SK-N-SH treated with all-trans-retinoic acid at 6 μM for 48 hours (cell line): ENCODE measurements around the gene SLX4IP.

ENCODE experiments used
- ATAC-seq: fragments of 200-7000 bp; cut with Tn5 transposase; 3 replicates; pipeline ENCODE4 v1.9.1; 2020; ENCODE audit warnings: mild to moderate bottlenecking, moderate library complexity
- ARNTL ChIP-seq: fragments of 450-650 bp; formaldehyde crosslinking; IDR thresholded peaks from 2 replicates; pipeline ENCODE4 v1.5.0; 2020; ENCODE audit warnings: low read depth, mild to moderate bottlenecking, moderate library complexity, borderline replicate concordance
- BACH2 ChIP-seq: fragments of 250-450 bp; sonication (Bioruptor Pico); IDR thresholded peaks from 2 replicates; pipeline ENCODE4 v1.9.0; 2021; ENCODE audit warnings: mild to moderate bottlenecking, borderline replicate concordance
- CREB5 ChIP-seq: fragments of 250-450 bp; sonication (Bioruptor Pico); IDR thresholded peaks from 2 replicates; pipeline ENCODE4 v1.5.1; 2020; ENCODE audit warnings: low read depth, mild to moderate bottlenecking, moderate library complexity
- CSDC2 ChIP-seq: fragments of 250-450 bp; sonication (Bioruptor Pico); IDR thresholded peaks from 2 replicates; pipeline ENCODE4 v1.5.0; 2020; ENCODE audit warnings: mild to moderate bottlenecking, moderate library complexity
- CSRNP3 ChIP-seq: fragments of 250-450 bp; sonication (Bioruptor Pico); IDR thresholded peaks from 2 replicates; pipeline ENCODE4 v1.5.1; 2021; ENCODE audit warnings: mild to moderate bottlenecking, moderate library complexity
- ESRRG ChIP-seq: fragments of 250-450 bp; sonication (Bioruptor Pico); IDR thresholded peaks from 2 replicates; pipeline ENCODE4 v1.6.1; 2021; ENCODE audit warnings: mild to moderate bottlenecking
- GLIS3 ChIP-seq: fragments of 250-450 bp; sonication (Bioruptor Pico); IDR thresholded peaks from 2 replicates; pipeline ENCODE4 v1.5.0; 2020; ENCODE audit warnings: mild to moderate bottlenecking, moderate library complexity
- ISL1 ChIP-seq: fragments of 250-450 bp; sonication (Bioruptor Pico); IDR thresholded peaks from 2 replicates; pipeline ENCODE4 v2.1.2; 2022; ENCODE audit warnings: mild to moderate bottlenecking, moderate library complexity
- OSR1 ChIP-seq: fragments of 250-450 bp; sonication (Bioruptor Pico); IDR thresholded peaks from 2 replicates; pipeline ENCODE4 v1.8.0; 2022; ENCODE audit warnings: moderate library complexity, mild to moderate bottlenecking, inconsistent platforms
- PATZ1 ChIP-seq: fragments of 250-450 bp; sonication (Bioruptor Pico); IDR thresholded peaks from 2 replicates; pipeline ENCODE4 v1.8.0; 2020; ENCODE audit warnings: mild to moderate bottlenecking, moderate library complexity, borderline replicate concordance
- POU6F1 ChIP-seq: fragments of 250-450 bp; sonication (Bioruptor Pico); IDR thresholded peaks from 2 replicates; pipeline ENCODE4 v1.8.0; 2021; ENCODE audit warnings: low read depth, mild to moderate bottlenecking, moderate library complexity, borderline replicate concordance
- PPARA ChIP-seq: fragments of 250-450 bp; sonication (Bioruptor Pico); IDR thresholded peaks from 2 replicates; pipeline ENCODE4 v1.5.0; 2020; ENCODE audit warnings: mild to moderate bottlenecking, borderline replicate concordance
- SNAI2 ChIP-seq: fragments of 250-450 bp; sonication (Bioruptor Pico); IDR thresholded peaks from 2 replicates; pipeline ENCODE4 v1.5.0; 2020; ENCODE audit warnings: mild to moderate bottlenecking, moderate library complexity
- TCF4 ChIP-seq: fragments of 250-450 bp; sonication (Bioruptor Pico); IDR thresholded peaks from 2 replicates; pipeline ENCODE4 v1.8.0; 2021; ENCODE audit warnings: mild to moderate bottlenecking, moderate library complexity, borderline replicate concordance
- TOX ChIP-seq: fragments of 250-450 bp; sonication (Bioruptor Pico); IDR thresholded peaks from 2 replicates; pipeline ENCODE4 v1.8.0; 2021; ENCODE audit warnings: mild to moderate bottlenecking, moderate library complexity, borderline replicate concordance
- TSHZ2 ChIP-seq: fragments of 250-450 bp; sonication (Bioruptor Pico); IDR thresholded peaks from 2 replicates; pipeline ENCODE4 v1.5.0; 2020; ENCODE audit warnings: mild to moderate bottlenecking, moderate library complexity
- ZC3H10 ChIP-seq: fragments of 250-450 bp; sonication (Bioruptor Pico); IDR thresholded peaks from 2 replicates; pipeline ENCODE4 v1.5.1; 2021; ENCODE audit warnings: mild to moderate bottlenecking, moderate library complexity
- ZFP3 ChIP-seq: fragments of 250-450 bp; sonication (Bioruptor Pico); IDR thresholded peaks from 2 replicates; pipeline ENCODE4 v1.5.0; 2020; ENCODE audit warnings: mild to moderate bottlenecking, moderate library complexity
- ZFP30 ChIP-seq: fragments of 450-650 bp; formaldehyde crosslinking; IDR thresholded peaks from 2 replicates; pipeline ENCODE4 v1.5.0; 2022; ENCODE audit warnings: mild to moderate bottlenecking, moderate library complexity
- ZNF565 ChIP-seq: fragments of 450-650 bp; formaldehyde crosslinking; conservative IDR thresholded peaks from 2 replicates; pipeline ENCODE4 v1.5.0; 2020; ENCODE audit warnings: low read depth, mild to moderate bottlenecking, moderate library complexity
- ZNF70 ChIP-seq: fragments of 450-650 bp; formaldehyde crosslinking; IDR thresholded peaks from 2 replicates; pipeline ENCODE4 v1.5.0; 2020; ENCODE audit warnings: mild to moderate bottlenecking, moderate library complexity
- ZNF8 ChIP-seq: fragments of 450-650 bp; formaldehyde crosslinking; IDR thresholded peaks from 2 replicates; pipeline ENCODE4 v1.5.0; 2020; ENCODE audit warnings: mild to moderate bottlenecking, moderate library complexity

Gene SLX4IP

GRCh38 chr20:10665027-10665561, 230.0 kb downstream of the SLX4IP start (continued):
- no peak for TF ChIP-seq ZFP30 (CRISPR knock-in tag)
- no peak for TF ChIP-seq TCF4 (CRISPR knock-in tag)
- TF ChIP-seq GLIS3 (CRISPR knock-in tag): no peak
- TF ChIP-seq ZNF565: no peak
- TF ChIP-seq ZC3H10: no peak
- no peak for TF ChIP-seq OSR1
- no peak for TF ChIP-seq PPARA (CRISPR knock-in tag)
- no peak for TF ChIP-seq CSRNP3 (CRISPR knock-in tag)
- TF ChIP-seq SNAI2: no peak

GRCh38 chr20:10665791-10666190, 230.7 kb downstream of the SLX4IP start:
- TF ChIP-seq ZC3H10: no peak
- no peak for TF ChIP-seq PATZ1
- no peak for TF ChIP-seq CSDC2 (CRISPR knock-in tag)
- no peak for TF ChIP-seq TSHZ2 (CRISPR knock-in tag)
- TF ChIP-seq ZFP3 (CRISPR knock-in tag): no peak
- no peak for TF ChIP-seq ZNF565
- TF ChIP-seq OSR1: no peak
- TF ChIP-seq BACH2 (CRISPR knock-in tag): no peak
- TF ChIP-seq POU6F1: no peak
- no peak for TF ChIP-seq ESRRG
- TF ChIP-seq SNAI2: no peak
- TF ChIP-seq ZFP30 (CRISPR knock-in tag): no peak
- no peak for TF ChIP-seq ZNF8
- TF ChIP-seq CREB5 (CRISPR knock-in tag): no peak
- no peak for TF ChIP-seq CSRNP3 (CRISPR knock-in tag)
- no peak for TF ChIP-seq ISL1 (CRISPR knock-in tag)
- TF ChIP-seq ZNF70: no peak
- no peak for TF ChIP-seq TOX (CRISPR knock-in tag)
- no peak for TF ChIP-seq GLIS3 (CRISPR knock-in tag)
- no peak for TF ChIP-seq ARNTL (CRISPR knock-in tag)
- TF ChIP-seq, all 23 proteins: peak for 0
- no peak; the same call in 2 of the 3 replicates for ATAC-seq
